Motor neuron (in vitro differentiated cells): ENCODE results near the gene NHEJ1. TPM values are rescaled to one million over a fixed set of nuclear protein-coding genes. Genes with fewer than 3 reads are reported as not detected.
"Not testable (repeated sequence)": the region's sequence is repeated elsewhere in the genome, so short reads cannot be mapped to it uniquely, and the experiment has no call there.

ENCODE experiments used
- ATAC-seq, 8 experiments: fragments of 200-7000 bp; cut with Tn5 transposase; replicated peaks in 6 of 8; 2 replicates each; pipeline ENCODE4 v1.8.0; 2021; ENCODE audit warnings: mild to moderate bottlenecking in 8 of 8, moderate library complexity in 8 of 8
- H3K27ac ChIP-seq, 2 donors: fragments of 250-450 bp; sonication (Bioruptor Pico); 2 replicates each; pipeline ENCODE4 v1.9.0; 2021; ENCODE audit warnings: antibody characterized with exemption in 2 of 2, mild to moderate bottlenecking in 2 of 2, moderate library complexity in 1 of 2
- H3K4me1 ChIP-seq, 2 donors: fragments of 250-450 bp; sonication (Bioruptor Pico); replicated peaks in 1 of 2; 2 replicates each; pipeline ENCODE4 v1.6.1; 2021; ENCODE audit warnings: antibody characterized with exemption in 2 of 2, mild to moderate bottlenecking in 2 of 2, moderate library complexity in 1 of 2
- H3K4me3 ChIP-seq, 5 donors: fragments of 250-450 bp; sonication (Bioruptor Pico); 2 replicates each; pipeline ENCODE4 v1.9.0; 2021; ENCODE audit warnings: antibody characterized with exemption in 5 of 5, mild to moderate bottlenecking in 5 of 5, moderate library complexity in 4 of 5
- WGBS, 10 experiments: fragments of 450-650 bp; shearing (Covaris generic); methylation state at CpG; one replicate each; pipeline ENCODE4 v1.0.0; 2022; 5-methylcytosine and 5-hydroxymethylcytosine counted together
- in situ Hi-C, 9 experiments: fragments of 400-800 bp; cut with MboI; loops; one replicate each; pipeline ENCODE4 v1.15.0; 2021; ENCODE audit warnings: low sequenced_read_pairs in 9 of 9, low pct_unique_long_range_greater_than_20kb in 2 of 9; ENCODE audit not compliant: unreplicated experiment in 9 of 9
- total RNA-seq, 8 experiments: library from RNA; unstranded; fragments of 300-600 nt; gene quantifications; 2 replicates each; pipeline versions ENCODE4 v1.2.3 to v1.2.4, GENCODE V29; 2022

NHEJ1 gene, protein sequence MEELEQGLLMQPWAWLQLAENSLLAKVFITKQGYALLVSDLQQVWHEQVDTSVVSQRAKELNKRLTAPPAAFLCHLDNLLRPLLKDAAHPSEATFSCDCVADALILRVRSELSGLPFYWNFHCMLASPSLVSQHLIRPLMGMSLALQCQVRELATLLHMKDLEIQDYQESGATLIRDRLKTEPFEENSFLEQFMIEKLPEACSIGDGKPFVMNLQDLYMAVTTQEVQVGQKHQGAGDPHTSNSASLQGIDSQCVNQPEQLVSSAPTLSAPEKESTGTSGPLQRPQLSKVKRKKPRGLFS
- total RNA-seq, result 10 to 100 TPM in 6 of 8 experiments, 1 to 10 TPM in 2; 7.3 to 55.7 (median 15.5) TPM

DNA sequence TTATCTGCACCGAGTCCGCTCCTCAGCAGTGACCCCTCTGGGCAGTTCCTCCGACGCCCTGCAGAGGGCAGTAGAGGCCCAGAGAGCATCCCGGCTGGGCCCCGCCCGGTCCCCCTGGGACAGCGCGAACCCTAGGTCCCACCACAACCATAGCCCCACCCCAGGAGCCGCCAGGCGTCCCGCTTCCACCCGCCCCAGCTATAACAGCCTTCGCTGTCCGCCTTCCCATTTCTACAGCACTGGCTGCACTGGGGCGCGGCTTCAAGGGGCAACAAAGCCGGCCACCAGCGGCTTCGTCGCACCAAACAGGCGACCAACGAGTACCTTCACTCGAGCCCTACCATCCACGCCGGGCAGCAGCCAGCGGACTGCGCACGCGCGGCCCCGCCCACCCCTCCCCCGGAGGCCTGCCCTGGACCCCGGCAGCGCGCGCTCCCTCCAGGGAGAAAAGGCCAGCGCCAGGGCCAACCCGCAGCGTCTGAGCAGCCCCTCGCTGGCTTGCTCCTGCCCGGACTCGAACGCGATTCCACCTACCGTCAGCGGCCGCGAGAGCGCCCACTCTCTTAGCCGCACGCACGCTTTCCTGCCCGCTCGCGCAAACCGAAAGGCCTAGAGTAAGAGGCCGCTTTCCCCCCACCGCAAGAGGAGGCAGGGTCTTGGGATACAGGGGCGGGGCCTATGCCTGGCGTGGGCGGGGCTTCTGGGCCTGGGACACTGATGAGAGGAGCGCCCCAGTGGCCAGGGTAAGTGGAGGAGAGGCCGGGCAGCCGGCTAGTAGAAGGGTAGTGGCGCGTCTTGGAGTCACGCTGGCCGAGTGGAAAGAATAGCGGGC is at the start of gene NHEJ1:
Gene NHEJ1 (minus strand): TSS at position 630 of the 832 bp plus-strand sequence. CDS start 2,453 bp downstream, outside the sequence.
- Histone ChIP-seq H3K4me1 (peaks cover 0 to 4% of the 10 kb centered on the region in 2 donors), H3K4me3 (peak within 1 kb of the TSS; percentile 43 to 56 (median 50)), H3K27ac (peak within 1 kb of the TSS; percentile 87 to 94)
- WGBS, 10 experiments, result 0% methylated on average over 2 to 9 of the region's 70 CpGs; no CpG with 5 or more reads in 7 of the 10 experiments
- ATAC-seq, result peak; percentile 83 to 92 (median 88)
- in situ Hi-C loops, result loop anchor here in 1 of 9 experiments (25.0 kb wide), 1 partner anchor 98 kb away; the partner anchor contains the start of gene IHH

DNA sequence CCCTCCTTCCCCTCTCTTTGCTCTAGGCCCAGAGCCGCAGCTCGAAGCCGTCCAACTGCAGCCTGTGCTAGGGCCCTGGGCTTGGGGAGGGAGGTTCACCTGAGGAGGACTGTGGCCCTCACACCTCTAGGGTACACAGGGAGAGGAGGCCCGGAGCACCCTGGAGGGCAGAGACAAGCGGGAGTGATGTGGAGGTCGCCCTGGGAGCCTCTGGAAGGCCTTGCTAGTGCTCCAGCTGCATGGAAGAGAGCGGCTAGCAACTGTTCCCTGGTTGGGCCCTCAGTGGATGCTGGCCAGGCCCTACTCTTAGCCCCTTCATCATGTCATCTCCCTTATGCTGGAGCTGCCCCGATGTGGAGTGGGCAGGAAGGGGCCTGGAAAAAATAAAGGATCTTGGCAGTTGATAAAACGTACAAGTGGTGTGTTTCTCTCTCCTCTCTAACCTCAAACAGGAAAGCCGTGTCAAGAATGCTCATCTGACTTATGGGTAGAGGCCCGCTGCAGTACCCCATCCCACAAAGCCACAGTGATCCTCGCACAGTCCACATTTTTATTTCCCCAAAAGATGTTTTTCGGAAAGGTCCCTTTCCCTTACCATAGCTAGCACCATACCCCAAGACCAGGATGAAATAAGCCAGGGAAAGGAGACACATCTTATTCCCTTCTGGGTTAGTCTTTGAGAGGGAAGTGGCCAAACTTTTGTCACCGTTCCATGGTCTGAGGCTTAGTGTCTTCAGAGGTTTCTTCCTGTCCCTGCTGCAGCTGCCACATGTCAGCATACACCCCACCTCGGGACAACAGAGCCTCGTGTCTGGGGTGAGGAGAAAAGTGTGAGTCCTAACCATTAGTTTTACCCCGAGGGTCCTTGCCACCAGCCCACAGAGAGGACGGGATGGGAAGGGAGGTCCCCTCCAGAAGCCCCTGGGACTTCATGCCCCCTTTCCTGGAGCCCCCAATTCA is 48.9 kb upstream of the NHEJ1 start:
- WGBS, 10 experiments, result 46 to 95% (median 87%) methylated on average over 1 to 9 of the region's 18 CpGs; no CpG with 5 or more reads in 2 of the 10 experiments
- ATAC-seq, result no peak
- Histone ChIP-seq H3K4me1 (peaks cover 7 to 11% of the 10 kb centered on the region in 2 donors), H3K4me3 (no peak overlapping the region), H3K27ac (no peak overlapping the region)
- in situ Hi-C loops, result no loop called here

DNA sequence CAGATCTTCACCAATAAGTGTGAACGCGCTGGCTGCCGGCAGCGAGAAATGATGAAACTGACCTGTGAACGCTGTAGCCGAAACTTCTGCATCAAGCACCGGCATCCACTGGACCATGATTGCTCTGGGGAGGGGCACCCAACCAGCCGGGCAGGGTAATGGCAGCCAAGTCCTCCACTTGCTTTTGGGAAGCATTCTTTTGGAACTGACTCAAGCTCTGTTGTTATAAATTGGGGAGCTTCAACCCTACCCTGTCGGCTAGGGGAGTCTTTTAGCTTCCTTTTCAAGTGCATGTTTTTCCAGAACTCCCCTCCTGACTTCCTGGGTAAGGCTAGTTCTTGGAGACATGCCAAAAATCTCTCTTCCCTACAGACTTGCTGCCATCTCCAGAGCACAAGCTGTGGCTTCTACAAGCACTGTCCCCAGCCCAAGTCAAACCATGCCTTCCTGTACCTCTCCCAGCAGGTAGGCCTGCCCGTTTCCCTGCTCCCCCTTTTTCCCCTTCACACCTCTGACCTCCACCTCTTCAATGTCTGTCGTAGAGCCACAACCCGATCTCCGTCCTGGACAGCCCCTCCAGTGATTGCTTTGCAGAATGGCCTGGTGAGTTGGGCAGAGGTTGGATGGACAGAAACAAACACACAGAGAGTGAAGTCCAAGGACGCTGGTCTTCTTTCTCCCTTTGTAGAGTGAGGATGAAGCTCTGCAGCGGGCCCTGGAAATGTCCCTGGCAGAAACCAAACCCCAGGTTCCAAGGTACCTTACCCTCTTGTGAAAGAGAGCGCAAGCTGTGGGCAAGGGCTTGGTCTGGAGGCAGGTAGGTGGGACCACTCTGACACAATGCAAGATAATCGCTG is 47.5 kb upstream of the NHEJ1 start:
- Histone ChIP-seq H3K4me3 (peak overlapping the region in 3 of 5 donors; percentile 55 to 72 (median 57)), H3K27ac (peak overlapping the region in 1 of 2 donors; percentile 87), H3K4me1 (peaks cover 7 to 11% of the 10 kb centered on the region in 2 donors)
- 57 to 100% (median 84%) methylated on average over 1 to 10 of the region's 17 CpGs; no CpG with 5 or more reads in 1 of the 10 experiments for WGBS, 10 experiments
- ATAC-seq, result no peak
- in situ Hi-C loops, result no loop called here

DNA sequence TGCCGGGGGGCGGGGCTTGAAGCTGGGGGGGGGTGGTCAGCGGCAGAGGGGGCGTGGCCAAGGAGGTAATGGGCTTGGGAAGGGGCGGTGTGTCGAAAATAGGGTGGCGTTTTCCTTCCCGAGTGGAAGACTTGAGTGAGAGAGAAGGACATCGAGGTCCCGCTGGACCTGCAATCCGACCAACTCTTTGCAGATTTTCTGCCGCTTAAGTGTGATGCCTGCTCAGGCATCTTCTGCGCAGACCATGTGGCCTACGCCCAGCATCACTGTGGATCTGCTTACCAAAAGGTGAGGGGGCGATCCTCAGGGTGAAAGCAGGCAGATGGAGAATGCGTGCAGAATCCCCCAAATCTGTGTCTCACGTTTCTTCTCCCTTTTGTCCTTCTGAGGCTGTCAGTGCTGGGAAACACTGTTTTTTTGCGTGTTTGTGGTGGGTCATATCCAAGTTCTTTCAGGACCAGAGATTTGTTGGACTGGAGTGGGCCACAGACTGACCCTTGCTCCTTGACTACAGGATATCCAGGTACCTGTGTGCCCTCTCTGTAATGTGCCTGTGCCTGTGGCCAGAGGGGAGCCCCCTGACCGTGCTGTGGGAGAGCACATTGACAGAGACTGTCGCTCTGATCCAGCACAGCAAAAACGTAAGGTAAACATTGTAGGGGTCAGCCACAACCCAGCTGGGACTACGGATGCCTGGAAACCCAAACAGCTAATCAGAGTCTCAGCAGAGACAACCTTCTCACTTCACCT is 46.7 kb upstream of the NHEJ1 start:
- ATAC-seq, result peak in 1 of 8 experiments; percentile 9
- Histone ChIP-seq H3K27ac (peak overlapping the region; percentile 34 to 87), H3K4me3 (peak overlapping the region; percentile 54 to 91 (median 57)), H3K4me1 (peaks cover 7 to 11% of the 10 kb centered on the region in 2 donors)
- WGBS, 10 experiments, result 0 to 57% (median 24%) methylated on average over 1 to 9 of the region's 22 CpGs; no CpG with 5 or more reads in 5 of the 10 experiments
- in situ Hi-C loops, result no loop called here

DNA sequence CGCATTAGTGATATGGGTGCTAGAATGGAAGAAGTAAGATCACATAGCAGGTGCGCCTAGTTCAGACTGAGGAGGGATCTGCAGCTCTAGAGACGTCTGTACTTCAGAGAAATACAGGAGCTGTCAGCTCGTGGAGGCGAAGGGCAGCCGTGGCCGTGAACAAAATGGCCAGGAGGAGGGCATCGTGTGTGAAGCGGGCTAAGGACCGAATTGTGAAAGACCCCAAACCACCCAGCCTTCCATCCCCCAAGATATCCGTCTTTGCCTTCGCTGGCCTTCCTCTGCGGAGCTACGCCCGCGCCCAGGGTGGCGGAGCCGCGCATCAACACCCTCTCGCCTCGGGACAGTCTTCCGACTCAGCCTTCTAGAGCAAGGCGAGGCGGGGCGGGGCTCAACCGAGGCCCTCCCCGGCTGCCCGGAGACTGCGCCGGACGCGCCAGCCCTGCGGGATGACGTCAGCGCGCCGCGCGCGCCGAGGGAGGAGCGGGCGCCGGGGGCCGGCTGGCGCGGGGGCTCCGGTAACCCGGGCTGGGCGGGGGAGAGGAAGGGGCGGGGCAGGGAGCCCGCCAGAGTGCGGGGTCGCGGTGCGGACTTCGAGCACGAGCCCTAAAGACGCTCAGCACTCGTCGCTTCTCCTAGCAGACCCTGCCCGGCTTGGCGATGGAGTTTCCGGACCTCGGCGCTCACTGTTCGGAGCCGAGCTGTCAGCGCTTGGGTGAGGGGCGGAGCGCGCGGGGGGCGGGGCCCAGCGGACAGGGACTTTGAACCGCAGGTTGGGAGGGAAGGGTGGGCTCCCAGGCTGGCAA is 45.9 kb upstream of the NHEJ1 start, which contains the start of gene ZFAND2B:
Gene ZFAND2B (plus strand): TSS at position 455 of the 806 bp plus-strand sequence. CDS start 206 bp downstream, at position 661.
- WGBS, 10 experiments, result 0 to 60% (median 1%) methylated on average over 1 to 8 of the region's 76 CpGs; no CpG with 5 or more reads in 4 of the 10 experiments
- in situ Hi-C loops, result no loop called here
- peak within 1 kb of the TSS; percentile 83 to 87 for H3K27ac ChIP-seq
- ATAC-seq, result peak; percentile 93 to 95 (median 94)
- peaks cover 7 to 11% of the 10 kb centered on the region in 2 donors for H3K4me1 ChIP-seq
- peak within 1 kb of the TSS; percentile 54 to 91 (median 57) for H3K4me3 ChIP-seq

DNA sequence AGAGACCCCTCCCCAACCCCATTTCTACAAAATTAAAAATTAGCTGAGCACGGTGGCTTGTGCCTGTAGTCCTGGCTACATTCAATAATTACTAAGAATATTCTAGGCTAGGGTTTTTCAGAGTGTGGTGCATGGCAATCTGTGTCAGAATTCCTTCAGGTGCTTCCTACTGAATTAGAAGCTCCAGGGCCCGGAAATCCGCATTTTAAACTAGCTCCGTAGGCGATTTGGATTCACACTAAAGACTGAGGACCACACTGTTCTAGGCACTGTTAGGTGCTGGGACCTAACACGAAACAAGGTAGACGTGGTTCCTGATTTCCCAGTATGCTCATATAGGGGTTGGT is 45.3 kb upstream of the NHEJ1 start:
- WGBS, 10 experiments, result 3 to 45% (median 14%) methylated on average over 2 to 7 of the region's 7 CpGs; no CpG with 5 or more reads in 2 of the 10 experiments
- peaks cover 7 to 11% of the 10 kb centered on the region in 2 donors for H3K4me1 ChIP-seq
- H3K27ac ChIP-seq, result peak overlapping the region; percentile 83 to 87
- in situ Hi-C loops, result no loop called here
- peak overlapping the region; percentile 54 to 91 (median 57) for H3K4me3 ChIP-seq
- ATAC-seq, result no peak

DNA sequence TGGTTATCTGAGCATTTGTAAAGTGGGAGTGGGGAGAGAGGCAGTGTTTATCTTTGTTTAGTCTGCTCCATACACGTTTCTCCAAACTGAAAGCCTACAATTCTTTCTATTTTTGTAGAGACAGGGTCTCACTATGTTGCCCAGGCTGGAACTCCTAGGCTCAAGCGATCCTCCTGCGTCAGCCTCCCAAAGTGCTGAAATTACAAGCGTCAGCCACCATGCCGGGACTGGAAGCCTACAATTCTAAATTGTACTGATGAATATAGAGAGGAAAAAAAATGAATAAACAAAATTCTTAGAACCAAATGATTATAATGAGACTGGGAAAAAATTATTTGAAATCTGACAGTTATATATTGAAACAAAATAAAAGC is 44.5 kb upstream of the NHEJ1 start:
- no peak overlapping the region for H3K4me3 ChIP-seq
- WGBS, 10 experiments, result 72 to 100% (median 89%) methylated on average over 2 to 5 of the region's 5 CpGs
- peaks cover 7 to 11% of the 10 kb centered on the region in 2 donors for H3K4me1 ChIP-seq
- no peak overlapping the region for H3K27ac ChIP-seq
- ATAC-seq, result no peak
- in situ Hi-C loops, result no loop called here

DNA sequence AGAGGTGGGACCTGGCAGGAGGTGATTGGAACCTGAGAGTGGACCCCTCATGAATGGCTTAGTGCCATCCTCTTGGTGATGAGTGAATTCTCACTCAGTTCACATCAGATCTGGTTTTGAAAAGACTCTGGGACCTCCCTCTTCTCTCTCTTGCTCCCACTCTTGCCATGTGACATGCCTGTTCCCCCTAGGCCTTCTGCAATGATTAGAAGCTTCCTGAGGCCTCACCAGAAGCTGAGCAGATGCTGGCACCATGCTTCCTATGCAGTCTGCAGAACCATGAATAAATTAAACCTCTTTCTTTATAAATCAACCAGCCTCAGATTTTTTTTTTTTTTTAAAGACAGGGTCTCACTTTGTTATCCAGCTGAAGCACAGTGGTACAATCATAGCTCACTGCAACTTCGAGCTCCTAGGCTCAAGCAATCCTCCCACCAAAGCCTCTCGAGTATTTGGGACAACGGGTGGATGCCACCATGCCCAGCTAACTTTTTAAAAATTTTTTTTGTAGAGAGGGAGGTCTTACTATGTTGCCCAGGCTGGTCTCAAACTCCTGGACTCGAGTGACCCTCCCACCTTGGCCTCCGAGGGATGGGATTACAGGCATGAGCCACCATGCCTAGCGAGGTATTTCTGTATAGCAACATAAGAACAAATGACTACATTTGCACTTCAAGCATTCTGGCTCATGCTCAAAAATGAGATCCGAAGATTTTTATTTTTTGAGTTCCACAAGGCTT is 44.0 kb upstream of the NHEJ1 start:
- 47 to 100% (median 84%) methylated on average over 1 to 6 of the region's 7 CpGs; no CpG with 5 or more reads in 1 of the 10 experiments for WGBS, 10 experiments
- no peak overlapping the region for H3K4me3 ChIP-seq
- in situ Hi-C loops, result no loop called here
- no peak for ATAC-seq
- no peak overlapping the region for H3K27ac ChIP-seq
- peaks cover 7 to 11% of the 10 kb centered on the region in 2 donors for H3K4me1 ChIP-seq

DNA sequence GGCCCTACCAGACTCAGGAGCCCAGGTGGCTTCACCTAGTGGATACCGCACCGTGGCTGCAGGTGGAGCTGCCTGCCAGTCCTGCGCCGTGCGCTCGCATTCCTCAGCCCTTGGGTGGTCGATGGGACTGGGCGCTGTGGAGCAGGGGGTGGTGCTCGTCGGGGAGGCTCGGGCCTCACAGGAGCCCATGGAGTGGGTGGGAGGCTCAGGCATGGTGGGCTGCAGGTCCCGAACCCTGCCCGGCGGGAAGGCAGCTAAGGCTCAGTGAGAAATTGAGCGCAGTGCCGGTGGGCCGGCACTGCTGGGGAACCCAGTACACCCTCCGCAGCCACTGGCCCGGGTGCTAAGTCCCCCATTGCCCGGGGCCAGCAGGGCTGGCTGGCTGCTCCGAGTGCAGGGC is 40.7 kb upstream of the NHEJ1 start:
- ATAC-seq, H3K4me3 ChIP-seq, H3K27ac ChIP-seq, in situ Hi-C loops, H3K4me1 ChIP-seq: not testable (repeated sequence)
- WGBS, 10 experiments, result 100% methylated on average over 1 of the region's 21 CpGs; no CpG with 5 or more reads in 9 of the 10 experiments
